Stimulated activated CD8-positive, alpha-beta memory T cell treated with anti-CD3 and anti-CD28 coated beads, Interleukin-15, amount 100 ng/mL, for 24 hours (primary cell): Measurements from ENCODE around the gene STC2.

Source experiments
- DNase-seq: peaks from one replicate; pipeline ENCODE4 v3.0.0-alpha.2; 2020; ENCODE audit warnings: low read depth

Gene STC2

GRCh38 chr5:173328844-173329490, 753 bp upstream of the STC2 start:
- no peak for DNase-seq

GRCh38 chr5:173327084-173327947, 898 bp downstream of the STC2 start:
- DNase-seq, result no peak

- DNase-seq, result no peak
These were observed 1.7 kb downstream of the STC2 start for GRCh38 chr5:173326501-173326960.

- DNase-seq, result no peak
These were observed 3.0 kb downstream of the STC2 start for GRCh38 chr5:173325091-173325698.

DNA sequence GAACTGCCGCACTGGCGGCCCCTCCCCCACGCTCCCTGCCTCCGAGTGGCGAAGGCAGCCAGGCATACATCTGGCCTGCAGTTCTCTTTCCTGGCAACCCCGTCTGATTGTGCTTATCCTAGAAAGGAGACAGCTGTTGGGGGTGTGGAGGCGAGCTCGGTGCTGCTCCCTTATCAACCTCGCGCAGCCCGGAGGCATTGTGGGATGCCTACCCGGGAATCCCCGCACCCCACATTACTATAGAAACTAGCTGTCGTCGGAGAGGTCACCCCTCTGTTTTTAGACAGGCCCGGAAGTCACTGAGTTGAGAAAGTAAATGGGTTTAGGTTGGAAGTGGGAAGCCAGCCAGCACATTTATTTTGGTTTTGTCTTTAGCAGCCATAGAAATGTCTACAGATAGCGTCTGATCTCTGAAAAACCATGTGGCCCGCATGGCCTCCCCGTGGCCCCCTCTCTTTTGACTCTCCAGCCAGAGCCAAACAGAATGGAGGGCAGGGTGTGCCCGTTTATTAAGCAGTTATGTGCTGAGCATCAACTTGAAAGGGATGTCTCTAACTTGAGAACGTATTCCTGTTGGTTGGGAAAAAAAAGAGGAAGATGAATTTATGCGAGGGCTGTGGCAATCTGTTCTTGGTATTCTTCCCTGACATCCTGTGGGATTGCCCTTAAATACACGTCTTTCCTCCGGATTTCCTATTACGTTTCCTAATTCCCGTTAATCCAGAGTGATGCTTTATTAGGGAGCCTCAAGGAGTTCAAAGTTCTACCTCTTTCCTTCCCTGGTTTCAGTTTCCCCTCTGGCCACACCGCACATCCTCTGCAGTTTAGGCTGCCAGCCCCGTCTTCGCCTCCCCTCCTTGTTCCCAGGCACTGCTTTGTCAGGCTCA, 3.9 kb downstream of the STC2 start:
- DNase-seq, result no peak

GRCh38 chr5:173323799-173324114, 4.5 kb downstream of the STC2 start:
- no peak for DNase-seq

DNA sequence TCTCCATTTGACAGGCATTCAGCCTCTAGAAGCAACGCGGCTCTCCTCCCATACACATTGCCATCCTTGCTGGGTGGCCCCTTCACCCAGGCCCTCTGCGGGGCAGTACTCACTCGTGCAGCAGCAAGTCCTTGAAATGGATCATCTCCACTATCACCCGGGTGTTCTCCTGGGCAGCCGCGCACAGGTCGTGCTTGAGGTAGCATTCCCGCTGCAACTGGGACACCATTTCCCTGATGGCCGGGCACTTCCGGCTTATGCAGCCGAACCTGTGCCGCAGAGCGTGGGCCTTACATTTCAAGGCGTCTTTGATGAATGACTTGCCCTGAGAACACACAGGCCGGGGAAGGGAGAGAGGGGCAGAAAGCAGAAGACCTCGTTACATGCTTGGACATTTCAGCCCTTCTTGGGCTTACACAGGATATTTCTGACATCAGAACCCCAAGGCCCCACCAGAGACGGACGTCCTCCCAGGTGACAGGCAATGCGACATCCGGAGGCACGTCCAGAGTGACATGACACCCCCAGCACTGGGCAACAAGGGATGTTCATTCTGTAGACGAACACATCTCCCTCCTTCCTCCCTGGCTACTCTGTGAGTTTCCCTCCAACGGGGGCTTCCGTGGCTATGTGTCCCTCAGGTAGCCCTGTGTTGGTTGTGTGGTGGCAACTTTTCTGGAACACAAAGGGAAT, 5.0 kb downstream of the STC2 start:
- DNase-seq, result no peak

DNA sequence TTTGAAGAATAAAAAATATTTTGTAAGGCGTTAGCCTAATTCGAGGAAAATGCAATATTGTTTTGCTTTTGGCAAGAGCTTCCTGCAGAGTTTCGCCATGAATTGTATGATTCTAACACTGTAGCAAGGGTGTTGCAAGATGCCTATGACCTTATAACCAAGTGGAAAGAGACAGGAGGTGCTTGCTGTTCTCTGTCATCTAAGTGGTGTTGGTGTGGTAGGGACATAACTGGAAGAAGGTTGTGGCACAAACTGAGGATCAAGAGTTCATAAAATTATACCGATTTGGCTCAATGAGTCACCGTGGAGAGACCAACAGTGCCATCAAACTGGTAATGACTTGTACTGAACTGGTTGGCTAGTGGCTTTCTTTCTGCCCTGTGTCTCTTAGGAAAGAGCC, 6.3 kb downstream of the STC2 start:
- no peak for DNase-seq

GRCh38 chr5:173320259-173320658, 8.0 kb downstream of the STC2 start:
- no peak for DNase-seq

DNA sequence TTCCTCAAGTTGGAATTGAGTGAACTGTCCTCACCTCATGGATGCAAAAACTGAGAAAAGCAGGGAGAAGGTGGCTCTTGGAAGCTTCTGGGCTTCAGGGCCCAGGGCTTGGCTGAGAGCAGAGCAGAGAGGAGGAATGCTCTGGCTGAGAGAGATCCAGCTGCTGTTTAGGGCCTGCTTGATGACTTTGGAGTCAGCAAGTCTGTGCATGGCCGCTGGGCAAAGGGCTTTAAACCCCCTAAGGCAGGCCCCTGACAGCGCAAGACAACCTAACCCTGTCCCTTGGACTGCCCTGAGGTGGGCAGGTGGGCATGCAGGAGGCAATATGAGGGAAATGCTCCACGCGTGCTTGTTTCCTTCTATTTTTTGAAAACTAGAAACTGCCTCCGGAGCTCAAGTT, 8.6 kb downstream of the STC2 start:
- no peak for DNase-seq

GRCh38 chr5:173318881-173319620, 9.2 kb downstream of the STC2 start:
- DNase-seq, result no peak

- DNase-seq, result no peak
These were observed 9.9 kb downstream of the STC2 start for GRCh38 chr5:173318330-173318729.

DNA sequence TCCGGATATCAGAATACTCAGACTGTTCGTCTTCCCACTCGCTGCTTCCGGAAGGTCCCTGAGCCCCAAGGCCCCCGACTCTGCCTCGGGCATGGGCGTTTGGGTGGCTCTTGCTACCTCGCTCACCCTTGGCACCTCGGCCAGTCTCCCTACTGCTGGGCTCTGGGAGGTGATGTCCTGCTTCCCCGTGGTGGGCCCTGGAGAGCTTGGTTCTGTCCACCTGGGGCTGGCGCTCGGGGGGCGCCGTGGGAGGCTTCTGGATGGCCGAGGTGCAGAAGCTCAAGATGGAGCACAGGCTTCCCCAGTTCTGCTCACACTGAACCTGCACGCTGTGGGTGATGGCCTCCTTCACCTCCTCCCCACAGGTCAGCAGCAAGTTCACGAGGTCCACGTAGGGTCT, 10.4 kb downstream of the STC2 start:
- no peak for DNase-seq

DNA sequence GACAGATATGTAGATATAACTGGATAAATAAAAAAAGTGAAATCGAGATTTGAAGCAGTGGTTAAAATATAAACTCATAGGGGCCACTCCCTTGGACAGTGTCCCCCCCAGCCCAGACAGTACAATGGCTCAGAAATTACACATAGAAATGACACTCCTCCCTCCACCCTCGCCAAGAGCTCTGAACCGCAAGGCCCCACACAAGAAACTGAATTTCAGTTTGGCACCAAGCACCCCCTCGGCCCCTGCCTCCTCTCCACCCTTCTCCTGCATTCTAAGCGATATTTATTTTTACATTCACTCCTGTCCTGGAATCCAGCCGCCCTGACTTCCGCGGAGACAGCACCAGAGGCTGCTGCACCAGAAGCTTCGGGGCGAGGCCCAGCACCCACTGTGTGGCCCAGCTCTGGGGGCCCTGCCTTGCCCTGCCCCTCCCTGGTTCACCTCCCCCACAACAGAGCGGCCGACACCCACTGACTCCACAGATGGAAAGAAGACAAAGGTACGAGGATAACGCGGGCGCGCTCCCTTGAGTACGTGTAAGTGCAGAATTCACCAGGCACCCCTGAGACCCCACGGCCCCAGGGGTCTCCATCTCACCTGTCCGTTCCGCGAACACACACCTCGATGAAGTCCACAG, 11.0 kb downstream of the STC2 start:
- no peak for DNase-seq

DNA sequence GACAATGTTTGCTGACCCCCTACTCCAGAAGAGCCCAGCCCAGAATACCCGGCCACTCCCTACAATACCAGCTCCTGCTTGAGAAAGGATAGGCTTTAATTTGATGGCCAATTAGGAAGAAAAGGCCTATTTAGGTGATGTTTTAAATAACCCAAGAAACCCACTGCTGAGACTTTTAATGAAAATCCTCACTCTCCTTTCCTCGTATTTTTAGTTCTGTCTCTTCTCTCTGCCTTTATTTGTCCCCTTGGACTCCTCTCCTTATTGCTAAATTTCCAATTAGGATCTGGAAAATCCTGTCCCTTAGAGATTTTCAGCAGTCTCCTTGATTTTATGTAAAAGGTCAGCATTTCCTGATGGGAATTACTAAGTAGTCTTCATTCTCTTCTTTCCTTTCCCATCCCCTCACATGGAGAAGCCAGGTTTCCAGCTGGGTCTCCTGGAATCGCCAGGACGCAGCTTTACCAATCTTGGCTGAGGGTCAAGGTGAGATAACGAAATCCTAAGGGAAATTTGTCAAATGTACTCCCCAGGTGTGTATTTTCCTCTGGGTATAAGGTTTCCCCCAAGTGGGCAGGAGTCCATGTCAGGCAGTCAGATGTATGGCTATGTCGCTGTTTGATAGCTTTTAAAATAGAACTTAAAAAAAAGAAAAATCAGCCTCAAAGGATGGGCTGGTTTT, 11.7 kb downstream of the STC2 start:
- DNase-seq, result no peak

DNA sequence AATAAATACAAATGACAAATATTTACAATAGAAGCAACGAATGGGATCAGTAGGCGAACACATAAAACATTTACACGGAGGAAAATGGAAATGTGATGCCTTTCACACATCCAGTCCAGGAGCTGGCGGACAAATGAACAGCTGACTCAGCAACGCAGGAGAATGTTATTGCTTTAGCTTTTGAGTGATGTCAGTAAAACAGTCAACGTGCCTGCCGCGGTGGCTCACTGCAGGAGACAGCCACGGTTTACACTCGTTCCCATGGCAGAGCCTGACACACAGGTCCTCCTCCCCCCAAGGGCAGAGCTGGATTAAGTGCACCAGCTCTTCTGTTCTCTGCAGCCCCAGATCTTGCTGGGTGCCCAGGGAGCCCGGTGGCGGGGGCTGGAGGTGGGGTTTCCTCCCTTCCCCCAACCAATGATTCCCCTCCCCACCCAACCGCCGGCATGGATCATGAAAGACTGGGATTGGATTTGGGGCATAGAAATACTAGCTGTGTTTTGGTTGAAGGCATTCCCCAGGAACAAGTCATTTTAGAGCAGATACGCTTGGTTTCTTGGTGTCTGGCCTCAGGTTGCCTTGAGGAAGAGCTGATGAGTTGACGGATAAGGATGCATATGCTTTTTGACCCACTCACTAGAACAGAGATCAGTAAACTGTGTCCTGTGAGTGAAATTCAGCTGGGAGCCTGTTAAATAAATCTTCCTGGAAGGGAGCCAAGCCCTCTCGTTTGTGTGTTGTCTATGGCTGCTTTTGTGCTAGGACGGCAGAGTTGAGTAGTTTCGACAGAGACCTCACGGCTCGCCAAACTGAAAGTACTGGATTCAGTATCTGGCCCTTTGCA, 12.5 kb downstream of the STC2 start:
- DNase-seq, result no peak

DNA sequence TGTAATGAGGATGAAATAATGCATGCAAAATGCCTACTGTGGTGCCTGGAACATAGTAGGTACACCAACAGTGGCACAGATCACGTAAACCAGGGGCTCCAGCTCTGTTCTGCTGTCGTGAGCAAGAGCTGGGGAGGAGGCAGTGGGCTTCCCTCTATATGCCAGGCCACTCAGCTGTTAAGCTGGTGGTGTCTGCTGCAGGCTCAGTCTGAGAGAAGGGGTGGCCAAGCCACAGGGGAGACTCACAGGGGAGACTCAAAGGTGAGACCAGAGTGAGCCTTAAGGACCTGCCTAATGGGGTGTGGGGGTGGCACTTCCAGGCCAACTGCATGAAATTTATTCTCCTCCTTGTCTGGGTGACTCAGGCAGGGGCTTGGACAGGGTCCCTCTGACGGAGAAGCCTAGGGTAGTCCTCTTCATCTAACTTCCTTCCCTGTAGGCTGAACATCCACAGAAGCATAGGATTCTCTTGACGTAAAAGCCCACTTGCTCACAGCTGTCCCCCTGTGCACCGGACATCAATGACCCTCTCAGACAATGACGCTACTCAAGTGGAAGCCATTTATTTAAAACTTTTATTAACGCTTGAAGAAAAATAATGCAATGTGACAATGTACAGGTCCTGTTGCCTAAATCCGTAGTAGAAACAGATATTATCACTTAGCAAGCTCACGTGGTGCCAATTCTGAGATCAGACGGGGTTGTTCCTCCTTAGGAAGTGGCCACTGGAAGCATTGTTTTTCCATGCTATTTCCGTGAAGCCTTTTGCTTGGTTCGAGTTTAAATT, 13.9 kb downstream of the STC2 start:
- DNase-seq, result no peak

DNA sequence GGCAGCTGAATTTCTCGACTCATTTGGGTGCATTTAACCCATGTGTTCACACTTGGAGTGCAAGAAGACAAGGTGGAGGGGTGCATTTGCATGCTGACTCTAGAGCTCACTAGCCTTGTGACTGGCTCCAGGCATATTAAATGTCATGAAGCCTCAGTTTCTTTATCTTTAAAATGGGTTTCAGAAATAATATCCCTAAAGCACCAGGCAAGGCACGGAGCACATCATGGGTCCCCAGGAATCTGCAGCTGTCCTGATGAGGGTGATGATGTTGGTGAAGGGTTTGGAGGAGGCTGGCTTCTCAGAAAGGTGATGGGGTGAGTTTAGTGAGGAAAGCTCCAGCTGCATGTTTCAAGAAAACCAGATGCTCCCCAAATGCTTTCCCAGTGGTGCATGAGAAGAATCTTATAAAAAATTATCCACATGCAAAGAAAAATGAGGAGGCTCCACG, 14.8 kb downstream of the STC2 start:
- DNase-seq, result no peak
